ENCODE data around the gene CCNE1. TPM values are rescaled to one million over a fixed set of nuclear protein-coding genes. Genes with fewer than 3 reads are reported as not detected.

Gene CCNE1
- total RNA-seq, 1 donor from 2014 or later: 3.6 TPM

DNA sequence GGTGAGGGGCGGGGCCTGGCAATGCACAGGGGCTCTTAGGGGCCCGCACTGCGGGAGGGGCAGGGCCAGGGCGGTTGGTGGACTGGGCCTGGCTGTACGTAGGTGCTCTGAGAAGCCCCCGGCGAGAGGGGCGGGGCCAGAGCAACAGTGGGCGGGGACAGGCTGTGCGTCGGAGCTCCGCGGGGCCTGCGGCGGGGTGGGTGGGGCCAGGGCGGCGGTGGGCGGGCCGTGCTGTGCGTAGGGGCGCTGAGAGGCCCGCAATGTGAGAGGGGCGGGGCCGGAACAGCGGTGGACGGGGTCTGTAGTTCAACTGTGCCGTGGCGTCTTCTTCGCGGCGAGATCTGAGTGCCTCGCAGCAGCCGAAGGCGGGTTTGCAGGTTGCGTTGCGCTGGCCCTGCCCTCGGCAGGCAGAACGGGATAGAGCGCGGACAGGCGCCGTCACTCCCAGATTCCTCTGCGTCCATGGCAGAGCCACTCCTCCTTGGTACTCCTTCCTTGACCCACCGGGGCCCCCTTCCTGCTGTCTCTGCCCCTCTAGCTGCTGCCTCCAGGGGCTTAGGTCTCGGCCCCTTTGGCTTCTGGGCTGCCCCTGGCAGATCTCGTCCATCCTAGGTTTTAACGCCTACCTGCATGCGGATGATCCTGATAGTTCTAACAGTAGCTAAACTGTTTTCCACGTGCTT, 33.2 kb downstream of the CCNE1 start:
- peak; percentile 95 for DNase-seq (ENCODE audit: low spot score)

DNA sequence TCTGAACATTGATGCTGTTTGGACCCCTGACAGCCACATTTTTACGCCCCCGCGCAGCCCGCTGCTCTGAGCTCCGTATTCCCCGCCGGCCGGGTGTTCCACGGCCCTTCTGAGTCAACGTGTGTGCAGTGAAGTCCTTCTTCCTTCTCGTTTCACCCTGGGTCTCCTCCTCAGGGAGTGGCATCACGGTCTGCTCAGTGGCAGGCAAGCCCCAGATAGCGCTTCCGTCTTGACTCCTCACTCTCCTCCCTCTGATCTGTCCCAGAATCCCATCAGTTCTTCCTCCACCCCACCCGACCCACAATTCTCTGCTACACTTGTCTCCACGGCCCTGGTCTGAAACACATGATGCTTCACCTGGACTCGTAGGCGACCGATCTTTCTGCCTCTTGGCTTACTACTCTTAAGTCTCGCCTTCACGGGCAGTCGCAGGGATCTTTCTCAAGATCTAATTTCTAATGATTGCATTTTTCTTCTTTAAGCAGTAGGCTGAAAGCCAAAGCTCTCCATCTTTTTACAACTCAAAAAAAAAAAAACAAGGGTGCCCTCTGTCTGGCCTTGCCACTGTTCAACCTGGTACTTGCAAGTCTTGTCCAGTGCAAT, 33.9 kb downstream of the CCNE1 start:
- DNase-seq (ENCODE audit: low spot score): peak; percentile 52

DNA sequence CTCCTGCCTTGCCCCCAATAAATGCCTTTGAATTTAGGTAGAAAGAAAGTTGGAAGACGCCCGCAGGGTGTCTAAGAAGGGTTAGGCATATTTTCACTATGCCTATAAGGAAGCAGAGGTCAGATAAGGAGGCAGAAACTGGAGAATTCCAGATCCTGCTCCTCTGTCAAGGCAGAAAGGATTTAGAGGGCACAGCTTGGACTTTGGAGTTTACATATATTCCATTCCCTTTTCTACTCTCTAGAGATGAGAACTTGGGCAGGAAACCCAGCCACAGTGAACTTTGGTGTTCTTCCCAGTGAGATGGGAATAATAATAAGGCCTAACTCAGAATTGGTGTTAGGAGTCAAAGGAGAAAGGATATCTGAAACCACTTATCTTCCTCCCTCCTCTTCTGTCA, 37.4 kb downstream of the CCNE1 start:
- DNase-seq (ENCODE audit: low spot score): no peak

DNA sequence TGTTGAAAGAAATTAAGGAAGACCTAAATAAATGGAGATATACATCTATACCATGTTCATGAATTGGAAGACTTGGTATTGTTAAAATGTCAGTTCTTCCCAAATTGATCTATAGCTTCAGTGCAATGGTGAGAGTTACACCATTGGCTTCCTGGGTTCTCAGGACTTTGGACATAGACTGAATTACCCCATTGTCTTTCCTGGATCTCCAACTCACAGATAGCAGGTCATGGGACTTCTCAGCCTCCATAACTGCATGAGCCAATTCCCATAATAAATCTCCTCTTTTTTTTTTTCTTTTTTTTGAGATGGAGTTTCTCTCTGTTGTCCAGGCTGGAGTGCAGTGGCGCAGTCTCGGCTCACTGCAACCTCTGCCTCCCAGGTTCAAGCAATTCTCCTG, 38.7 kb downstream of the CCNE1 start:
- DNase-seq (ENCODE audit: low spot score): no peak

DNA sequence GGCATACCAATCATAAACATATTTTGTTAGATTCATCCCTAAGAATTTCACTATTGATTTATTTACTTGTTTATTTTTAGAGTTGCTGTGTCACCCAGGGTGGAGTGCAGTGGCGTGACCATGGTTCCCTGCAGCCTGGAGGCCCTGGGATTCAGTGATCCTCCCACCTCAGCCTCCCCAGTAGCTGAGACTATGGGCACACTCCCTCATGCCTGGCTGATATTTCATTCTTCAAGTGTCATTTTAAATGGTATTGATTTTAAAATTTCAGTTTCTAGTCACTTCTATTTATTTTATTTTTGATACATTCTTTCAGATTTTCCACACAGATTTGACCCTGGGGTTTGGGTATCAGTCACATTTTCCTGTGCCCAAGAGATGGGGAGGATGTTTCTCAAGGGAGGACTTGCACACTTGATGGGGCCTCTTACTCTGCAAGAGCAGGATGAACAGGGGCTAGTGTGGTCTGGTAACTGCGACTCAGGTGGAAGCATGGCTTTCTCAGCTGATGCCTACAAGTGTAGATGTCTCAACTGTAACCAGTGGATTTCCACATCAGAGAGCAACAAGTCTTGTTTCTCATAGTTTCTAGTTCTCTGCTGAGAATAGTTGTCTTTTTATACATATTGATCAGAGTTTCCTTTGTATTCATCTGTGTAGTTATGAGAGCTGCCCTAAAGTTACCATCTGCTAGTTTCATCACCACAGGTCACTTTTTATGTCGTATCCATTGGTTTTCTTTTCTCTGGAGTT, 40.2 kb downstream of the CCNE1 start:
- no peak for DNase-seq (ENCODE audit: low spot score)

DNA sequence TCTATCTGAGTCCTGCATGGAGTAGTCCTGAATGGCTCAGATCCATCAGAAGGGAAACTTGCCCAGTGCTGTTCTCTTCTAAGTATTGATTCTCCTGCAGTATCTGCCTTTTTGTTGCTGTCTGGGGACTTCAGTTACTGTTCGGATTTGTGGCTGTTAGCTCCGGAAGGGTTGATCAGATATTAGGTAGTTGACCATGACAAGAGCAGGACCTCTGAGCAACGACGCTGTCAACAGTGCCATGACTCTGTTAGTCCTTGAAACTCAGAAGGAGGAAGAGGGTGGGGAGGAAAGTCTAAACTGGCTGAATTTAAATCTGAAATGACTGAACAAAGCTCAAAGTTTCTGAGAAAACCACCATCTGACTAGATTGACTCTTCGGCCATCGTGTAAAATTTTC, 42.2 kb downstream of the CCNE1 start:
- DNase-seq (ENCODE audit: low spot score): no peak

DNA sequence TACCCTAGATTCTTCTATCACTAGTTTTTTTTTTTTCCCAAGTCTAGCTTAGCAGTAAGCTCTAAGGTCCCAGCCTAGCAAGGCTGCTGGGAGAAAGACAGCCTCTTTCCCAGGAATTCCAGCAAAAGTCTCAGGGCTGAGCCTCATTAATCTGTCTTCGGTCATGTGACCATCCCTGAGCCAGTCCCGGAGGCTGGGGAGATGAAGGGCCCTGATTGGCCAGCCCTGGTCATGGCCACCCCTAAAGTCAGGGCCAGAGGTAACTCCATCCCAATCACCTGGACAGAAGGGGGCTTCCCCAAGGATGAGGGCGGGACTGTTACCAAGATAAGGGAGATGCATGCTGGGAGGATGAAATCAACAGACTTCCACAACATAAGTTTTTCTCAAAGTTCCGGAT, 43.3 kb downstream of the CCNE1 start:
- DNase-seq (ENCODE audit: low spot score): no peak

DNA sequence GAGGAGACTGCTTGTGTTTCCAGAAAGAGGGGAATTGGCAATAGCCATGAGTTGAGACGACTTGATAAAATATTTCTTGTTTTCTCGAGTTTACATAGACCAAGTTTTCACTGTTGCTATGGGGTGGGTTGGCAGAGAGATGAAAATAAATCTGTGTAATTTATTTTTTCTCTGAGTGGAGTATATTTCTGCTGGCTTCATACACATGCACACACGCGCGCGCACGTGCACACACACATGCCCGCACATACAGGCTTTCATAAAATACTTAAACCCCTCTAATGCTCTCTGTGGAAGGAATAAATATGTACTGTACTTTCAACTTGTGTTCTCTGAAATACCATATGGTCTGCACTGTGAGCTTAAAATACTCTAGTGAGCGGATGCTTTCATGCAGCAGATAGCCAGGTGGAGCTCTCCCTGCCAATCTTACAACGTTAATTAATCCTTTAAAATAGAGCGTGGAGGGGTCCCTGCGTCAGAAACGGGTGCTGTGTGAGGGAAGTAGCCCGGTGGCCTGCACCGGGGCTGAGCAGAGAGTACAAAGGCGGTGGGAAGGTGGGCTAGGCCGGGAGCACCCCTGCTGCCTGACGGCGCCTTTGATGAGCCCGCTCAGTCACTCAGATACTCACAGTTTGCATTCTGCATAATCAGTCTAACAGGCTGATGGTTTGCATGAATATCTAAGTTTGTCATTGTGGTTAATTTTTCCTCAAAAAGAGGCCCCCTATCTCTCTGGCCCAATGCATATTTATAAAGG, 44.1 kb downstream of the CCNE1 start:
- no peak for DNase-seq (ENCODE audit: low spot score)

DNA sequence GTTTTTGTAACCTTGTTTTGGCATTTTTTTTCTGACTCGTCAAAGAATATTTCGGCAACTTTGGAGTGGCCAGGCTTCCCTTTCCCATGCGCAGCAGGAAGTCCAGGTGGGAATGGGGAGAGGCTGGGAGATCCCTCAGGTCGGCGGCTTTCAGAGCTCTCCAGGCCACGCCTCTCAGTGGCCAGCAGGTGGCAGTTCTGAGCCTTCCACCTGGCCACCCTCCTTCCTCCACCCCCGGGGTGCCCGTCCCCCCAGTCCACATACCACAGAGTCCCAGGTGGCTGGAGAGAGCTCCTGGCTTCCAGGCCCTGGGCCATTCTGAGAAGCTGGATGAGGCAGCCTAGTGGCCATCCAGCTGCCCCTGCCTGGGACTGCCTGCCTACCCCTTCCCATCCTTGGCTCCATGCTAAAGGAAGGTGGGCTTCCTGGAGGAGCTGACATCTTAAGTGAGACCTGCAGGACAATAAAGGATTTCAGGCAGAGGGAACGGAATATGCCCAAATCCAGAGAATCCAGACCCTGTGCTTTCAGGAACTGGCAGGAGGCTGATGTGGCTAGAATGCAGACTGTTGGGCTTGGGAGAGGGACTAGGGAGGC, 46.3 kb downstream of the CCNE1 start:
- no peak for DNase-seq (ENCODE audit: low spot score)

DNA sequence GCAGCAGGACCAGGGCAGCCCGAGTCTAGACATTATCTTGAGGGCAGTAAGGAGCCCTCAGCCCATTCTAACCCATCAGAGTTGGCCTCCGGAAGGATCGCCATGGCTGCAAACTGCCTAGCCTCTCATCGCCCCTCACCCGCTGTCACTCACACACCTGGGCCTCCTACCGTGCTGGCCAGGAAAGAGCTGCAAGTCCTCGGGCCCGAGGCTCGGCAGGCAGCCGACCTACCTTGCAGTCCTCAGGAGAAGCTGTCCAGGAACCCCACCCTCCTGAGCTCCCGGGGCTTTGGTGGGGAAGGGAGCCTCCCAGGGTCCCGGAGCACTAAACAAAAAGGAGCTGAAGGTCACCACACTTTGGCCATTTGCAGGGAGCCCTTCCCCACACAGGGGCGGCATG, 46.8 kb downstream of the CCNE1 start:
- DNase-seq (ENCODE audit: low spot score): no peak

DNA sequence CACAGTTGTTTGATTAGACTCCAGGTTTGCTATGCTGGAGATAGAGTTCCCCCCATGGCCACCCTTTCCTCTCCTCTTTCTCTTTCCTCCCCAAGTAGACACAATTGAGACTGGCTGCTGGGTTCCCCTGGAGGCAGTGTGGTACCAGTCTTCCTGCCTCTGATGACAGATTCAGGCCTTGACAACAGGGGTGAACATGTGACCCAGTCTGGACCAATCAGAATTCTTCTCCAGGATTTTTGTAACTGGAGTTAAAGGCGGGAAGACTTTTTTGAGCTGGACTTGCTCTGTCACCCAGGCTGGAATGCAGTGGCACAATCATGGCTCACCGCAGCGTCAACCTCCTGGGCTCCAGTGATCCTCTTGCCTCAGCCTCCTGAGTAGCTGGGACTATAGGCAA, 48.7 kb downstream of the CCNE1 start:
- no peak for DNase-seq (ENCODE audit: low spot score)

DNA sequence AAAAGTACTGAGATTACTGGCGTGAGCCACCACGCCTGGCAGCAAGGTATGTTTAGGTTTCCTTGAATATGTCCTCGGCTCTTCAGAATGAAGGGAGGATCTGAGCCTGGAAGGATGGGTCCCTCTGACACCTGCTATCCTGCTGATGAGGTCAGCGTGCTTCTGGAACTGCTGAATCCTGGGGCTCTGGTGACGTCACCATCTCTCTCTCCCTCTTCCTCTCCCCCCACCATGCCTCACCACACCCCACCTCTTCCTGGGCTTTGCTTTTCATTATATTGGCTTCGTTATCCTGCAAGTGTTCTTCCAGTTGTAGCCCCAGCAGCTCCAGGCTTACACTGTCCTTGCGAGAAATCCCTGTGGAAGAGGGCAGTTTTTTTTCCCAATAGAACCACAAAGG, 49.8 kb downstream of the CCNE1 start:
- DNase-seq (ENCODE audit: low spot score): no peak

DNA sequence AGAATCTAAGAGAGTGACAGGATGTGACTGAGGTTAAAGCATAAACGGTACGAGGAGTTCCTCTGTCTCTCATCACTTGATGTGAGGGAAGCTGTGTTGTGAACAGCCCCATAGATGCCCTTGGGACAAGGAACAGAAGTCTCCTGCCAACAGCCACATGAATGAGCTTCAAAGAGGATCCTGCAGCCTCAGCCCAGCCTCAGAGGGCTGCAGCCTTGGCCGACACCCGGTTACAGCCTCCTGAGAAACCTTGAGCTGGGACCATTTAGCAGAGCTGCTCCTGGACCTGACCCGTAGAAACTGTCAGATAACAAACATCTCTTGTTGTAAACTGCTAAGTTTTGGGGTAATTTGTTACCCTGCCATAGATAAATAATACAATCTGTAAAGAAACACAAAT, 54.2 kb downstream of the CCNE1 start:
- no peak for DNase-seq (ENCODE audit: low spot score)

DNA sequence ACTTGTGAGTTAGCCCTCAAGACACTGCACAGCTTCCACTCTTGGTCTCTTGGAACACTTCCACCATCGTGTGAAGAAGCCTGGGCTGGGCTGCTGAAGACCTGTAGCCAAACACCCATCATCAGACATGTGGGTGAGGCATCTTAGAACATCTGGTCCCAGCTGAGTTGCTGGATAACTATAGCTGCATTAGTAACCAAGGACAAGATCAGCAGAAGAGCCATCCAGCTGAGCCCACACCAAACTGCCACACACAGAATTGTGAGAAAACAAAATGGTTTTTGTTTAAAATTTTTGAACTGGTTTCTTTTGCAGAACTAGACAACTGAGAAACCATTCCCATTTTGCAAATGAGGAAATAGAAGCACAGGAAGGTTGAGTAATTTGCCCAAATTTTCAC, 56.2 kb downstream of the CCNE1 start:
- DNase-seq (ENCODE audit: low spot score): no peak

DNA sequence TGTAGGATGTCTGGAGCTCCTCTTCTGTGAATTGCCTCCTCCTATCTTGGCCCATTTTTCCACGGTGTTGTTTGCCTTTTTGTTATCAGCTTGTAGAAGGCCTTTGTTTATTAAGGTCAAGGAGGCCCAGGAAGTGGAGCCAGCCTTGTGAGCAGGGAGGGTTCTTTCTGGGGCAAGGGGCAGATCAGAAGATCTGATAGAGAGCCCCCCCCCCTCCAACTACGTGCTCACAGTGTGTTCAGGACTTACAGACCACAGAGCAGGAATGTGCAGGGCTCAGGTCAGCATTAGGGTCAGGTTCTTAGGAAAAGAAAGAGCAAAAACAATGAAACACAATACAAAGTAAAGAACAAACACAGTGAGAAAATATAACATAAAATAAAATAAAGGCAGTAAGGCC, 59.4 kb downstream of the CCNE1 start:
- DNase-seq (ENCODE audit: low spot score): no peak

DNA sequence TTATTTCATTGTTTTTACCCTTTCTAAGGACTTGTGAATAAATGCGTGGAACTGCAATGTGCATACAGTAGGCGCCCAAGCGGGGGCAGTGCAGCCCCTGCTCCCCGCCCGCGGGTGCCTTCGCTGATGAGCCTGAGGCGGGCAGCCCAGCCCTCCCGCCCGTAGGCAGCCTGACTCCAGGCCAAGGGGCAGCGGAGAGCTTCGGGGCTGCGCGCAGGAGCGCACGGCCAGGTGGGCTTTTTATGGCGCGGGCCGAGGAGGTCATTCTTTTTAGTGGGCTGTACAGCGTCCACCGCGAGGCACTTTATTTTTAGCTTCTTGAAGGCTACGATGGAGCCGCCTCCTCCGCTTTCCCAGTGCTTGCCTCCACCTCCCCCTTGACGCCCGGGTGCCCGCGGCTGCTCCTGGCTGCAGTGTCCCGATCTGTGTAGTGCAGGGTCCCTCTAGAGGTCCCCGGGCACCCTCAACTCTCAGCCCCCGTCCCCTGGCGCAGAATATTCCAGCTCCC, 60.5 kb downstream of the CCNE1 start:
- no peak for DNase-seq (ENCODE audit: low spot score)

DNA sequence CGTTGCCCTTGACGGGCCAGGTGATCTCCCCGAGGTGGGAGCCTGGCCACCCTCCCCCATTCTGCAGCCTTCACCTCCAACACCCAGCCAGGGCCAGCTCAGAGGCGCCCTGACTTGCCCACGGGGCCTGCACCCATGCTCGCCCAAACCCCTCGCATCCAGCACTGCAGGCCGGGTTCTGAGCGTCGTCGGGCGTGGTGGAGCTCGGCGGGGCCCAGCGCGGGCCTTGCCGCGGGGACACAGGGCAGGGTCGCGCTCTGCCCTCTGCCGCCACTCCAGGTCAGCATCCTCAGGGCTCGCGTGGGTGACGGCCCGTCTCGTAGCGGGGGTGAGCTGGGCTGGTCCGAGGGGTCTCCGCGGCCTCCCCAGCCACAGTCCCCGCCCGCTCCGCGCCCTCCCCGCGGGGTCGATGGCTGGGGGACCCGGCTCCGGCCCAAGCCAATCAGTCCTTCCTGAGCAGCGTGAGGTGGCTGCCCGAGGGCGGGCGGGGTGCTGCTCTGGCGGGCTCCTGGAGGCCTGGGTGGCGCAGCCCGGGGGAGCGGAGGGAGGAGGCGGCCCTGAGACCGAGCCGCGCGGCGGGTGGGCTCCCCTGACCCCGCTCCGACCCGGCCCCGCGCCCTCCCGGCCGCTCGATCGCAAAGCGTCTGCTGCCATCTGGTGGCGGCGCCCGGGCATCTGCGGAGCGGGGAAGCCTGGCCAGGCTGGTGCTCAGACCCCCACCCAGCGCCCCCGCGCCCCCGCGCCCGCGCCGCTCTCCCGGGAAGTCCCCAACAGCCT, 61.4 kb downstream of the CCNE1 start:
- no peak for DNase-seq (ENCODE audit: low spot score)
